Measurements from ENCODE around the gene URAD.
"Not testable (repeated sequence)": the region's sequence is repeated elsewhere in the genome, so short reads cannot be mapped to it uniquely, and the experiment has no call there.

GRCh38 chr13:28005016-28005415, 16.5 kb upstream of the URAD start:
- TF ChIP-seq CTCF (IDR thresholded peaks at IDR 0.05; ENCODE audit: insufficient read depth, low read length); POLR2AphosphoS5 (IDR thresholded peaks at IDR 0.05; ENCODE audit: low read depth); GABPA (IDR thresholded peaks at IDR 0.05; ENCODE audit: low read depth); SPI1 (IDR thresholded peaks at IDR 0.05; ENCODE audit: borderline replicate concordance, low read depth); REST (IDR thresholded peaks at IDR 0.05; ENCODE audit: insufficient replicate concordance, low read depth): not testable (repeated sequence)
